Heart right ventricle (tissue), 16 donors: ENCODE results near the gene KHDC3L. TPM values are rescaled to one million over a fixed set of nuclear protein-coding genes. Genes with fewer than 3 reads are reported as not detected.
"Not testable (repeated sequence)": the region's sequence is repeated elsewhere in the genome, so short reads cannot be mapped to it uniquely, and the experiment has no call there.

Experiments
- ATAC-seq, 8 donors: fragments of 200-7000 bp; cut with Tn5 transposase; one replicate each; pipeline ENCODE4 v1.9.1; 2020; ENCODE audit warnings: mild to moderate bottlenecking in 8 of 8, moderate library complexity in 8 of 8, moderate number of reproducible peaks in 1 of 8
- DNase-seq, 2 donors: peaks; one replicate each; pipeline ENCODE4 v3.0.0-alpha.2; 2020
- H3K27ac ChIP-seq, 10 donors: fragments of 200-600 bp; sonication (generic) in 2 of 10; one replicate each; pipeline versions ENCODE4 v1.5.0 to v1.8.0; 2020 to 2022; ENCODE audit warnings: mild to moderate bottlenecking in 3 of 10
- H3K27me3 ChIP-seq, 7 donors: fragments of 200-600 bp; one replicate each; pipeline ENCODE4 v1.8.0; 2021 to 2022; ENCODE audit warnings: mild to moderate bottlenecking in 2 of 7
- H3K36me3 ChIP-seq, 9 donors: fragments of 200-600 bp; sonication (generic) in 1 of 9; one replicate each; pipeline versions ENCODE4 v1.5.0 to v1.8.0; 2020 to 2022; ENCODE audit warnings: mild to moderate bottlenecking in 2 of 9
- H3K4me1 ChIP-seq, 9 donors: fragments of 200-600 bp; sonication (generic) in 1 of 9; one replicate each; pipeline versions ENCODE4 v1.5.0 to v1.8.0; 2020 to 2022; ENCODE audit warnings: mild to moderate bottlenecking in 4 of 9
- H3K4me3 ChIP-seq, 10 donors: fragments of 200-600 bp; sonication (generic) in 2 of 10; one replicate each; pipeline versions ENCODE4 v1.5.0 to v1.8.0; 2020 to 2022; ENCODE audit warnings: mild to moderate bottlenecking in 7 of 10, moderate library complexity in 2 of 10
- H3K9me3 ChIP-seq, 11 donors: fragments of 200-600 bp in 10 of 11; sonication (generic) in 2 of 11; one replicate each; pipeline versions ENCODE4 v1.5.0 to v1.8.0; 2013 to 2022; ENCODE audit warnings: mild to moderate bottlenecking in 2 of 11, control low read depth in 1 of 11, moderate library complexity in 1 of 11
- WGBS, 2 donors: extraction: QIAGEN DNeasy Blood & Tissue Kit; methylation state at CpG; one replicate each; pipeline ENCODE4 v1.1.7; 2013; ENCODE audit warnings: inconsistent platforms in 1 of 2; 5-methylcytosine and 5-hydroxymethylcytosine counted together
- intact Hi-C, 10 donors: fragments of 100-400 bp; cut with DNase I; formaldehyde crosslinking; loops; one replicate each; pipeline versions ENCODE4 v1.11.1 to v1.14.2; 2022
- polyA plus RNA-seq, 2 donors: library from polyadenylated mRNA; stranded (reverse); fragments of 200-250 nt; gene quantifications; one replicate each; pipeline ENCODE4 v1.2.3, GENCODE V29; 2013
- total RNA-seq, 10 donors: library from RNA; stranded (reverse); fragmentation: NEBNext Ultra II Directional in 3 of 10; extraction: Animal tissue kit (Norgen Biotek cat#: 25700) in 3 of 10; gene quantifications; one replicate each; pipeline versions ENCODE4 v1.2.1 to v1.2.4, GENCODE V29; 2021 to 2023
- TF ChIP-seq, protein P1 (sequence below), 9 donors: fragments of 200-600 bp; sonication (generic) in 2 of 9; IDR thresholded peaks; one replicate each; pipeline versions ENCODE4 v1.5.0 to v1.8.0; 2021 to 2022; ENCODE audit warnings: antibody characterized with exemption in 9 of 9, mild to moderate bottlenecking in 5 of 9, moderate library complexity in 1 of 9
- donor health status: Arrhythmogenic right ventricular cardiomyopathy.
- donor health status: ischemic (EF 13 %, LVEDD 7.1; RV severe dilation, severe dysfunction).
- donor health status: healthy with polysubstance abuse.
- donor health status: DM: no; HTN: yes; CAD: no.
- donor health status: DM: no; HTN: no; CAD: no.
- donor health status: ischemic (EF 25% LVEDD 6.9; RV normal size, moderate dysfunction).
- donor health status: ischemic (EF 25% LVEDD 5.7; RV mildly dilated, moderate dysfunction).
- donor health status: healthy.
- donor health status: DM: yes; HTN: yes; CAD: no.
- donor health status: Ischemic cardiomyopathy.
- donor health status: ischemic (EF 35%, LVEDD 5.7; RV mildly dilated, moderate dysfunction).
- donor health status: nonischemic (EF 11% LVEDD 7.7; RV severe dilation, severe dysfunction).
- donor health status: DM: yes; HTN: yes; CAD: no.
- donor health status: PGD.
- donor health status: ischemic (EF 29% LVEDD 5.4; RV normal size, mild dysfunction).
- donor health status: nonischemic (EF 23%, LVEDD 6.1; RV moderate dilation, normal function).

KHDC3L gene
- total and polyA plus RNA-seq, 12 donors, result not detected

GRCh38 chr6:73388800-73389512, 26.5 kb downstream of the KHDC3L start:
- ATAC-seq, result peak; percentile 51 to 87 (median 76)
- intact Hi-C loops, result no loop called here
- Histone ChIP-seq H3K4me3 (peak overlapping the region in 9 of 10 donors; percentile 31 to 60 (median 56)), H3K9me3 (no peaks in the 10 kb centered on the region), H3K27ac (peak overlapping the region in 4 of 10 donors; percentile 2 to 80 (median 18)), H3K27me3 (peaks cover 0 to 12% (median 0%) of the 10 kb centered on the region in 7 donors), H3K4me1 (peaks cover 0 to 14% (median 4%) of the 10 kb centered on the region in 9 donors), H3K36me3 (no peaks in the 10 kb centered on the region)
- DNase-seq, result peak; percentile 13 to 39
- 2 to 3% methylated on average over 38 of the region's 38 CpGs for WGBS, 2 donors
- TF ChIP-seq, protein P1, sequence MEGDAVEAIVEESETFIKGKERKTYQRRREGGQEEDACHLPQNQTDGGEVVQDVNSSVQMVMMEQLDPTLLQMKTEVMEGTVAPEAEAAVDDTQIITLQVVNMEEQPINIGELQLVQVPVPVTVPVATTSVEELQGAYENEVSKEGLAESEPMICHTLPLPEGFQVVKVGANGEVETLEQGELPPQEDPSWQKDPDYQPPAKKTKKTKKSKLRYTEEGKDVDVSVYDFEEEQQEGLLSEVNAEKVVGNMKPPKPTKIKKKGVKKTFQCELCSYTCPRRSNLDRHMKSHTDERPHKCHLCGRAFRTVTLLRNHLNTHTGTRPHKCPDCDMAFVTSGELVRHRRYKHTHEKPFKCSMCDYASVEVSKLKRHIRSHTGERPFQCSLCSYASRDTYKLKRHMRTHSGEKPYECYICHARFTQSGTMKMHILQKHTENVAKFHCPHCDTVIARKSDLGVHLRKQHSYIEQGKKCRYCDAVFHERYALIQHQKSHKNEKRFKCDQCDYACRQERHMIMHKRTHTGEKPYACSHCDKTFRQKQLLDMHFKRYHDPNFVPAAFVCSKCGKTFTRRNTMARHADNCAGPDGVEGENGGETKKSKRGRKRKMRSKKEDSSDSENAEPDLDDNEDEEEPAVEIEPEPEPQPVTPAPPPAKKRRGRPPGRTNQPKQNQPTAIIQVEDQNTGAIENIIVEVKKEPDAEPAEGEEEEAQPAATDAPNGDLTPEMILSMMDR (IDR thresholded peaks at IDR 0.05), result peak; percentile 14 to 68 (median 52)

GRCh38 chr6:73389854-73390253, 27.4 kb downstream of the KHDC3L start:
- intact Hi-C loops, result no loop called here
- ATAC-seq (no peak), DNase-seq (no peak)
- no peaks in the 10 kb centered on the region for H3K36me3 ChIP-seq
- WGBS, 2 donors, result 83 to 87% methylated on average over 10 of the region's 10 CpGs
- H3K27me3 ChIP-seq, result peaks cover 0 to 12% (median 0%) of the 10 kb centered on the region in 7 donors
- H3K4me3 ChIP-seq, result no peak overlapping the region
- TF ChIP-seq, protein P1 (IDR thresholded peaks at IDR 0.05), result no peak
- H3K9me3 ChIP-seq, result no peaks in the 10 kb centered on the region
- no peak overlapping the region for H3K27ac ChIP-seq
- H3K4me1 ChIP-seq, result peaks cover 0 to 14% (median 4%) of the 10 kb centered on the region in 9 donors

DNA sequence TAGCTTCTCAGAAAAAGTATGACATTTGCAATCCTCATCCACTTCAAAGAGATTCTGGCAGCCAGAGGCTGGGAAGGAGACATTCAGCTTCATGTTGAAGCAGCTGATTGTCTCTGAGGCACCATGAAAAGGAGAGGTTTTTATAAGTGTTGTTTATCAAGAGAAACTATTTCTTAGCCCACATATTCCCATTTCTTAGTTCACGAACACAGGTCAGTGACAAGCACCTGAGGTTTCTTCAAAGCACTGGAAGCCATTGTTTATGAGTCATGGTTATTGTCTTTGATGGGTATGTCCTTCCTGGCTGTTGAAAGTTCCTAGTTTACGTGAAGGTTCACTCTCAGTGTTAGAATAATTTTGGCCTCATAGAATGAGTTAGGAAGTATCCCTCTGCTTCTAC, 29.2 kb downstream of the KHDC3L start:
- peaks cover 0 to 12% (median 0%) of the 10 kb centered on the region in 7 donors for H3K27me3 ChIP-seq

DNA sequence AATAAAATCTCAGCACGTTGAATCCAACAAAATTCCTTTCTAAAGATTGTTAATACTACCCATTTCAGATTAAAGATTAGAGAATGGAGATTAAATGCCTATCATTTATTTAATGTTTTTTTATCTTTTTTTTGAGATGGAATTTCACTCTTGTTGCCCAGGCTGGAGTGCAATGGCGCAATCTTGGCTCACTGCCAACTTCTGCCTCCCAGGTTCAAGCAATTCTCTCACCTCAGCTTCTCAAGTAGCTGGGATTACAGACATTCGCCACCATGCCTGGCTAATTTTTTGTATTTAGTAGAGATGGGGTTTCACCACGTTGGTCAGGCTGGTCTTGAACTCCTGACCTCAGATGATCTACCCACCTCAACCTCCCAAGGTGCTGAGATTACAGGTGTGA, 29.7 kb downstream of the KHDC3L start:
- ATAC-seq, DNase-seq, H3K36me3 ChIP-seq, intact Hi-C loops, H3K4me3 ChIP-seq, H3K27ac ChIP-seq, H3K9me3 ChIP-seq: not testable (repeated sequence)
- 73 to 75% methylated on average over 4 of the region's 4 CpGs for WGBS, 2 donors
- H3K4me1 ChIP-seq, result peaks cover 0 to 14% (median 4%) of the 10 kb centered on the region in 9 donors
- H3K27me3 ChIP-seq, result peaks cover 0 to 12% (median 0%) of the 10 kb centered on the region in 7 donors

More for the DNA sequence above, 29.2 kb downstream of the KHDC3L start:
- Histone ChIP-seq H3K36me3 (no peaks in the 10 kb centered on the region), H3K4me3 (no peak overlapping the region), H3K4me1 (peaks cover 0 to 14% (median 4%) of the 10 kb centered on the region in 9 donors), H3K27ac (no peak overlapping the region), H3K9me3 (no peaks in the 10 kb centered on the region)
- TF ChIP-seq, protein P1 (IDR thresholded peaks at IDR 0.05), result no peak
- ATAC-seq, result no peak
- 76% methylated on average over 2 of the region's 2 CpGs for WGBS, 2 donors
- no peak for DNase-seq
- intact Hi-C loops, result no loop called here

DNA sequence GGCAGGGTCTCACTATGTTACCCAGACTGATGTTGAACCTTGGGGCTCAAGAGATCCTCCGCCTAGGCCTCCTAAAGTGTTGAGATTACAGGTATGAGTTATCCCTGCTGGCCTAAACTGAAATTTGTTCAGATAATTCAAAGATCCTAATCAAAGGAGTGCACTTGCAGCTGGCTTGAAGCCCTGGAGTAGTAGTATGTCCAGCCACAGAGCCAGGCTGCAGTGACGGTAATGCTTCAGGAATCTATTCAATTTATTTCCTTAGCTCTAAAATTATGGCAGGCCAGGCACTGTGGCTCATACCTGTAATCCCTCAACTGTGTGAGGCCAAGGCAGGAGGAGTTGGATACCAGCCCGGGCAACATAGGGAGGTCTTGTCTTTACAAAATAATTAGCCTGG, 30.8 kb downstream of the KHDC3L start:
- Histone ChIP-seq H3K27ac (no peak overlapping the region), H3K4me3 (no peak overlapping the region), H3K27me3 (peaks cover 0 to 6% (median 0%) of the 10 kb centered on the region in 7 donors), H3K36me3 (no peaks in the 10 kb centered on the region), H3K4me1 (peaks cover 0 to 13% (median 4%) of the 10 kb centered on the region in 9 donors), H3K9me3 (no peaks in the 10 kb centered on the region)
- TF ChIP-seq, protein P1 (IDR thresholded peaks at IDR 0.05), result no peak
- no peak for ATAC-seq
- WGBS, 2 donors, result 92 to 95% methylated on average over 3 of the region's 3 CpGs
- DNase-seq, result no peak
- intact Hi-C loops, result no loop called here
